ENCODE results near the gene AMER2. TPM values are rescaled to one million over a fixed set of nuclear protein-coding genes. Genes with fewer than 3 reads are reported as not detected.

Gene AMER2
- total RNA-seq, 1 donor: not detected

- H3K4me3 ChIP-seq (ENCODE audit: low read depth, low read length): no peak overlapping the region
- TF ChIP-seq CTCF (IDR thresholded peaks at IDR 0.05; ENCODE audit: insufficient read depth, low read depth, low read length): no peak
- no peak for DNase-seq (ENCODE audit: low read depth)
Measured at GRCh38 chr13:25186187-25186586, 14.1 kb upstream of the AMER2 start.

GRCh38 chr13:25181597-25181996, 9.5 kb upstream of the AMER2 start:
- no peak for DNase-seq (ENCODE audit: low read depth)
- no peak for TF ChIP-seq CTCF (IDR thresholded peaks at IDR 0.05; ENCODE audit: insufficient read depth, low read depth, low read length)
- H3K4me3 ChIP-seq (ENCODE audit: low read depth, low read length): no peak overlapping the region

- no peak for TF ChIP-seq CTCF (IDR thresholded peaks at IDR 0.05; ENCODE audit: insufficient read depth, low read depth, low read length)
- DNase-seq (ENCODE audit: low read depth): no peak
Measured at GRCh38 chr13:25180775-25181537, 8.9 kb upstream of the AMER2 start.

GRCh38 chr13:25179832-25180774, 8.0 kb upstream of the AMER2 start:
- no peak overlapping the region for H3K4me3 ChIP-seq (ENCODE audit: low read depth, low read length)
- no peak for DNase-seq (ENCODE audit: low read depth)
- no peak for TF ChIP-seq CTCF (IDR thresholded peaks at IDR 0.05; ENCODE audit: insufficient read depth, low read depth, low read length)

More at GRCh38 chr13:25180775-25181537, 8.9 kb upstream of the AMER2 start:
- no peak overlapping the region for H3K4me3 ChIP-seq (ENCODE audit: low read depth, low read length)

- DNase-seq (ENCODE audit: low read depth): no peak
- H3K4me3 ChIP-seq (ENCODE audit: low read depth, low read length): no peak overlapping the region
- no peak for TF ChIP-seq CTCF (IDR thresholded peaks at IDR 0.05; ENCODE audit: insufficient read depth, low read depth, low read length)
Measured at GRCh38 chr13:25179011-25179410, 6.9 kb upstream of the AMER2 start.

- DNase-seq (ENCODE audit: low read depth): no peak
- TF ChIP-seq CTCF (IDR thresholded peaks at IDR 0.05; ENCODE audit: insufficient read depth, low read depth, low read length): no peak
- H3K4me3 ChIP-seq (ENCODE audit: low read depth, low read length): no peak overlapping the region
Measured at GRCh38 chr13:25178070-25178469, 6.0 kb upstream of the AMER2 start.

All from fibroblast of villous mesenchyme (primary cell).